H1 (cell line): Measurements from ENCODE around the gene GMNN. TPM values are rescaled to one million over a fixed set of nuclear protein-coding genes. Genes with fewer than 3 reads are reported as not detected.

ENCODE experiments used
- CTCF ChIA-PET: fragments of 300-600 bp; sonication (Branson Sonifier 250); formaldehyde crosslinking; loops from one replicate; lab custom pipeline; 2021; ENCODE audit not compliant: partially characterized antibody; lab: Charles Lee
- POLR2A ChIA-PET: fragments of 300-600 bp; sonication (Branson Sonifier 250); formaldehyde crosslinking; loops from one replicate; lab custom pipeline; 2021; ENCODE audit warnings: inconsistent platforms; ENCODE audit not compliant: partially characterized antibody; lab: Charles Lee
- DNase-seq, 2 experiments: peaks; one replicate each; pipeline versions ENCODE4 v3.0.0 to v3.0.0-alpha.2; 2010 to 2022; ENCODE audit warnings: low spot score in 2 of 2, low read depth in 1 of 2, mixed read lengths in 1 of 2
- FAIRE-seq: peaks from 2 replicates; lab custom pipeline; 2011; peaks lifted over from hg19 to GRCh38; lab: Jason Lieb, UNC
- H2AFZ ChIP-seq: 2 replicates; pipeline ENCODE4 v1.8.1; 2012; ENCODE audit warnings: low read length, inconsistent platforms
- H2AK5ac ChIP-seq: 2 replicates; pipeline ENCODE4 v1.6.1; 2013; ENCODE audit warnings: low read depth, low read length
- H2BK120ac ChIP-seq: replicated peaks from 2 replicates; pipeline ENCODE3; 2013; ENCODE audit warnings: low read depth, low read length, inconsistent platforms
- H2BK12ac ChIP-seq: 2 replicates; pipeline ENCODE4 v1.6.1; 2013; ENCODE audit warnings: low read depth, low read length
- H2BK15ac ChIP-seq: 2 replicates; pipeline ENCODE4 v1.6.1; 2013; ENCODE audit warnings: low read length
- H2BK20ac ChIP-seq: 2 replicates; pipeline ENCODE4 v1.6.1; 2013; ENCODE audit warnings: low read length
- H2BK5ac ChIP-seq: 2 replicates; pipeline ENCODE4 v1.6.1; 2013; ENCODE audit warnings: low read depth, low read length
- H3K14ac ChIP-seq: 2 replicates; pipeline ENCODE4 v1.6.1; 2013; ENCODE audit warnings: inconsistent platforms; ENCODE audit not compliant: insufficient read length
- H3K18ac ChIP-seq: 2 replicates; pipeline ENCODE4 v1.6.1; 2013; ENCODE audit warnings: low read length; ENCODE audit errors: extremely low read depth
- H3K23ac ChIP-seq: 2 replicates; pipeline ENCODE4 v1.6.1; 2013; ENCODE audit warnings: inconsistent platforms; ENCODE audit not compliant: insufficient read length
- H3K23me2 ChIP-seq: 2 replicates; pipeline ENCODE4 v1.6.1; 2013; ENCODE audit warnings: low read depth, low read length
- H3K27ac ChIP-seq: 2 replicates; pipeline ENCODE4 v1.6.1; 2011; ENCODE audit warnings: low read depth, low read length, inconsistent platforms
- H3K27me3 ChIP-seq, 4 experiments: replicated peaks in 1 of 4; 1 replicate in 1 of 4; 2 replicates in 3 of 4; pipeline versions ENCODE4 v1.6.1 to v1.8.1; 2011 to 2013; ENCODE audit warnings: low read length in 3 of 4, mild to moderate bottlenecking in 3 of 4, inconsistent platforms in 2 of 4, mixed read lengths in 2 of 4, moderate library complexity in 1 of 4; ENCODE audit not compliant: control insufficient read depth in 3 of 4, insufficient read depth in 3 of 4; ENCODE audit errors: extremely low read depth in 1 of 4
- H3K36me3 ChIP-seq, 4 experiments: 2 replicates each; pipeline versions ENCODE4 v1.6.1 to v1.8.1; 2011 to 2013; ENCODE audit warnings: mild to moderate bottlenecking in 4 of 4, low read length in 3 of 4, moderate library complexity in 2 of 4, control low read depth in 1 of 4, inconsistent platforms in 1 of 4; ENCODE audit not compliant: insufficient read depth in 4 of 4, control insufficient read depth in 2 of 4
- H3K4ac ChIP-seq: replicated peaks from 2 replicates; pipeline ENCODE3; 2013; ENCODE audit warnings: low read length, low read depth, mixed read lengths, inconsistent platforms; ENCODE audit not compliant: insufficient read length
- H3K4me1 ChIP-seq, 4 experiments: replicated peaks in 1 of 4; 1 replicate in 1 of 4; 2 replicates in 3 of 4; pipeline versions ENCODE4 v1.6.1 to v1.8.1; 2011 to 2013; ENCODE audit warnings: low read length in 3 of 4, inconsistent platforms in 2 of 4, mixed read lengths in 1 of 4; ENCODE audit not compliant: insufficient read depth in 4 of 4, control insufficient read depth in 3 of 4
- H3K4me2 ChIP-seq, 2 experiments: 2 replicates each; pipeline versions ENCODE4 v1.6.1 to v1.8.1; 2011 to 2013; ENCODE audit warnings: low read depth in 2 of 2, low read length in 2 of 2, control low read depth in 1 of 2, inconsistent platforms in 1 of 2, mild to moderate bottlenecking in 1 of 2; ENCODE audit not compliant: insufficient read depth in 1 of 2
- H3K4me3 ChIP-seq, 4 experiments: fragments of 200-600, 300-600 bp in 1 of 4; sonication (generic), shearing (Covaris generic), sonication (Bioruptor Twin) in 1 of 4; 2 replicates each; pipeline versions ENCODE4 v1.5.1 to v1.8.1; 2011 to 2016; ENCODE audit warnings: low read length in 4 of 4, low read depth in 3 of 4, control low read depth in 2 of 4, inconsistent platforms in 2 of 4, mild to moderate bottlenecking in 2 of 4, mixed read lengths in 1 of 4, moderate library complexity in 1 of 4; ENCODE audit not compliant: insufficient read depth in 2 of 4; ENCODE audit errors: extremely low read depth in 1 of 4
- H3K56ac ChIP-seq: replicated peaks from 2 replicates; pipeline ENCODE3; 2013; ENCODE audit warnings: low read depth, mild to moderate bottlenecking, mixed read lengths, low read length, inconsistent platforms; ENCODE audit not compliant: insufficient read length
- H3K79me1 ChIP-seq: 2 replicates; pipeline ENCODE4 v1.6.1; 2013; ENCODE audit warnings: low read depth, low read length, control low read depth
- H3K79me2 ChIP-seq, 2 experiments: 2 replicates each; pipeline versions ENCODE4 v1.6.1 to v1.8.1; 2012 to 2013; ENCODE audit warnings: low read length in 2 of 2, mild to moderate bottlenecking in 2 of 2, inconsistent platforms in 1 of 2; ENCODE audit not compliant: insufficient read depth in 2 of 2, control insufficient read depth in 1 of 2
- H3K9ac ChIP-seq, 4 experiments: replicated peaks in 1 of 4; 1 replicate in 1 of 4; 2 replicates in 3 of 4; pipeline versions ENCODE4 v1.6.1 to v1.8.1; 2011 to 2013; ENCODE audit warnings: low read depth in 3 of 4, low read length in 3 of 4, control low read depth in 2 of 4, mild to moderate bottlenecking in 2 of 4, moderate library complexity in 2 of 4, inconsistent platforms in 1 of 4; ENCODE audit errors: extremely low read depth in 1 of 4
- H3K9me3 ChIP-seq, 2 experiments: 2 replicates each; pipeline versions ENCODE4 v1.6.1 to v1.8.1; 2012 to 2013; ENCODE audit warnings: mild to moderate bottlenecking in 2 of 2, moderate library complexity in 2 of 2, control low read depth in 1 of 2, inconsistent platforms in 1 of 2, low read depth in 1 of 2, low read length in 1 of 2, mixed read lengths in 1 of 2; ENCODE audit not compliant: insufficient read depth in 2 of 2
- H4K20me1 ChIP-seq, 2 experiments: replicated peaks in 1 of 2; 2 replicates each; pipeline versions ENCODE3 to v1.8.1; 2011 to 2013; ENCODE audit warnings: inconsistent platforms in 2 of 2, low read length in 2 of 2, mild to moderate bottlenecking in 1 of 2; ENCODE audit not compliant: insufficient read depth in 2 of 2, control insufficient read depth in 1 of 2
- H4K5ac ChIP-seq: 2 replicates; pipeline ENCODE4 v1.6.1; 2013; ENCODE audit warnings: low read length, low read depth, mixed read lengths, inconsistent platforms; ENCODE audit not compliant: insufficient read length
- H4K8ac ChIP-seq: 2 replicates; pipeline ENCODE4 v1.8.0; 2013; ENCODE audit warnings: mild to moderate bottlenecking, moderate library complexity, low read length, inconsistent platforms; ENCODE audit not compliant: insufficient read depth; ENCODE audit errors: extremely low read depth
- H4K91ac ChIP-seq: replicated peaks from 2 replicates; pipeline ENCODE3; 2013; ENCODE audit warnings: low read length, mixed read lengths, inconsistent platforms; ENCODE audit not compliant: insufficient read length
- BACH1 ChIP-seq: IDR thresholded peaks from 2 replicates; pipeline ENCODE4 v1.6.1; 2012; ENCODE audit warnings: low read length, improper control_type of control experiment
- BCL11A ChIP-seq, 2 experiments: IDR thresholded peaks; one replicate each; pipeline ENCODE4 v1.6.1; 2011; ENCODE audit warnings: low read depth in 2 of 2, low read length in 2 of 2, mild to moderate bottlenecking in 2 of 2
- BRCA1 ChIP-seq: IDR thresholded peaks from 2 replicates; pipeline ENCODE4 v1.6.1; 2012; ENCODE audit warnings: low read depth, low read length, improper control_type of control experiment
- CEBPB ChIP-seq: IDR thresholded peaks from 2 replicates; pipeline ENCODE4 v1.6.1; 2012; ENCODE audit warnings: low read depth, low read length
- CHD2 ChIP-seq: IDR thresholded peaks from 2 replicates; pipeline ENCODE4 v1.6.1; 2012; ENCODE audit warnings: low read length, improper control_type of control experiment
- CREB1 ChIP-seq: IDR thresholded peaks from 2 replicates; pipeline ENCODE4 v1.6.1; 2012; ENCODE audit warnings: inconsistent platforms
- EGR1 ChIP-seq: IDR thresholded peaks from 2 replicates; pipeline ENCODE4 v1.6.1; 2011; ENCODE audit warnings: low read depth, low read length, borderline replicate concordance
- EZH2 ChIP-seq: fragments of 200-600 bp; sonication (generic); IDR thresholded peaks from 2 replicates; pipeline ENCODE4 v1.7.1; 2012; ENCODE audit warnings: low read depth, mild to moderate bottlenecking, moderate library complexity, low read length, inconsistent platforms; ENCODE audit not compliant: severe bottlenecking
- FOSL1 ChIP-seq: IDR thresholded peaks from 2 replicates; pipeline ENCODE4 v1.6.1; 2011; ENCODE audit warnings: mild to moderate bottlenecking, low read depth, low read length, moderate library complexity; ENCODE audit not compliant: insufficient read depth
- GTF2F1 ChIP-seq: IDR thresholded peaks from 2 replicates; pipeline ENCODE4 v1.6.1; 2012; ENCODE audit warnings: low read depth, low read length, improper control_type of control experiment, borderline replicate concordance
- JUND ChIP-seq: IDR thresholded peaks from 2 replicates; pipeline ENCODE4 v1.6.1; 2011; ENCODE audit warnings: mild to moderate bottlenecking, improper control_type of control experiment, low read length
- KDM1A ChIP-seq: fragments of 200-600, 300-600 bp; sonication (generic); IDR thresholded peaks from 2 replicates; pipeline ENCODE4 v1.7.1; 2016; ENCODE audit warnings: mild to moderate bottlenecking, low read length, borderline replicate concordance
- KDM4A ChIP-seq: IDR thresholded peaks from one replicate; pipeline ENCODE4 v1.7.1; 2012; ENCODE audit warnings: low read depth, mild to moderate bottlenecking, moderate library complexity, low read length, inconsistent platforms; ENCODE audit not compliant: severe bottlenecking
- MAFK ChIP-seq: IDR thresholded peaks from 2 replicates; pipeline ENCODE4 v1.6.1; 2012; ENCODE audit warnings: low read depth, mild to moderate bottlenecking, improper control_type of control experiment, low read length
- POU5F1 ChIP-seq: IDR thresholded peaks from 2 replicates; pipeline ENCODE4 v1.6.1; 2011; ENCODE audit warnings: low read depth, mild to moderate bottlenecking, low read length, moderate library complexity
- SP1 ChIP-seq: IDR thresholded peaks from 2 replicates; pipeline ENCODE4 v1.6.1; 2011; ENCODE audit warnings: low read depth, low read length
- SP4 ChIP-seq: IDR thresholded peaks from 2 replicates; pipeline ENCODE4 v1.6.1; 2012; ENCODE audit warnings: low read length, inconsistent platforms
- TCF12 ChIP-seq: IDR thresholded peaks from 2 replicates; pipeline ENCODE4 v1.6.1; 2011; ENCODE audit warnings: low read depth, mild to moderate bottlenecking, low read length
- polyA plus RNA-seq, 7 experiments: library from polyadenylated mRNA; depleted of rRNA in 3 of 7; stranded (reverse) in 5 of 7; unstranded in 2 of 7; fragments of >200 nt in 5 of 7; fragments of 200-250 nt in 2 of 7; gene quantifications; 1 replicate in 5 of 7; 2 replicates in 1 of 7; 4 replicates in 1 of 7; pipeline versions ENCODE4 v1.2.1 to v1.2.3, GENCODE V29; 2011 to 2013; ENCODE audit warnings: missing spikeins in 2 of 7, mixed read lengths in 2 of 7
- total RNA-seq: library from RNA; stranded (reverse); fragmentation: NEBNext Ultra II Directional; extraction: Animal tissue kit (Norgen Biotek cat#: 25700); gene quantifications from 2 replicates; pipeline ENCODE4 v1.2.1, GENCODE V29; 2021

Gene GMNN
- total and polyA plus RNA-seq, 2 of the 8 experiments (the other 6 are each of a cell fraction or from before 2014, with no cell fraction given): 65.9 to 101 TPM

- no peak overlapping the region for H3K56ac ChIP-seq
- H2AFZ ChIP-seq: peak overlapping the region; percentile 6; the same call in 1 of the 2 replicates
- H4K8ac ChIP-seq: no peak overlapping the region
- H3K14ac ChIP-seq: no peak overlapping the region
- no peak overlapping the region for H3K9ac ChIP-seq
- H2BK20ac ChIP-seq: no peak overlapping the region
- DNase-seq: no peak
- H2BK120ac ChIP-seq: no peak overlapping the region
- no peaks in the 10 kb centered on the region for H3K9me3 ChIP-seq
- no peak overlapping the region for H3K4me2 ChIP-seq
- H3K36me3 ChIP-seq: no peaks in the 10 kb centered on the region
- no peak overlapping the region for H4K91ac ChIP-seq
- CTCF ChIA-PET: interaction anchor here (0.7 to 1.2 kb wide), 3 partner anchors 36 to 1015 kb away, joined by 3 read pairs; no protein-coding TSS in a partner anchor
- no peak overlapping the region for H4K5ac ChIP-seq
- no peak overlapping the region for H3K23ac ChIP-seq
- no peaks in the 10 kb centered on the region for H3K27me3 ChIP-seq
- FAIRE-seq: no peak
- H3K4me3 ChIP-seq: no peak overlapping the region
- H4K20me1 ChIP-seq: no peaks in the 10 kb centered on the region
- H3K4ac ChIP-seq: no peak overlapping the region
- no peak overlapping the region for H3K27ac ChIP-seq
- no peaks in the 10 kb centered on the region for H3K79me2 ChIP-seq
- H2AK5ac ChIP-seq: no peak overlapping the region
- no peaks in the 10 kb centered on the region for H3K23me2 ChIP-seq
- H2BK15ac ChIP-seq: no peak overlapping the region
- H2BK12ac ChIP-seq: no peak overlapping the region
- no peak overlapping the region for H2BK5ac ChIP-seq
- H3K79me1 ChIP-seq: no peaks in the 10 kb centered on the region
- no peaks in the 10 kb centered on the region for H3K4me1 ChIP-seq
- POLR2A ChIA-PET: interaction anchor here (1.2 to 3.3 kb wide), 3 partner anchors 14 to 40 kb away, joined by 5 to 9 read pairs (median 5); no protein-coding TSS in a partner anchor
- no peak overlapping the region for H3K18ac ChIP-seq
- no peak for TF ChIP-seq KDM4A
- no peak for TF ChIP-seq BRCA1
- no peak for TF ChIP-seq BCL11A (IDR thresholded peaks at IDR 0.05; ENCODE audit: low read depth in 2 of 2, low read length in 2 of 2)
- no peak for TF ChIP-seq POU5F1
- no peak for TF ChIP-seq GTF2F1
- TF ChIP-seq SP4: no peak
- TF ChIP-seq EZH2: no peak
- no peak for TF ChIP-seq TCF12
- TF ChIP-seq SP1: no peak
- no peak for TF ChIP-seq BACH1
- TF ChIP-seq CREB1: no peak
- TF ChIP-seq CEBPB: no peak
- TF ChIP-seq EGR1: no peak
- no peak for TF ChIP-seq JUND
- no peak for TF ChIP-seq MAFK
- TF ChIP-seq FOSL1: no peak
- TF ChIP-seq CHD2: no peak
- TF ChIP-seq KDM1A: no peak
Observed at GRCh38 chr6:24761851-24762250, 12.9 kb upstream of the GMNN start.
